GM18861 (cell line): Measurements from ENCODE around the gene TSPAN16.

Source experiments
- ATAC-seq: cut with Tn5 transposase; IDR thresholded peaks from one replicate; pipeline ENCODE4 v1.9.1; 2021; ENCODE audit not compliant: unreplicated experiment

The TSPAN16 gene

GRCh38 chr19:11295665-11296245 is at the start of gene TSPAN16:
TSPAN16 (plus strand) TSS chr19:11296160; CDS start chr19:11296298, 138 bp downstream.
- no peak for ATAC-seq

DNA sequence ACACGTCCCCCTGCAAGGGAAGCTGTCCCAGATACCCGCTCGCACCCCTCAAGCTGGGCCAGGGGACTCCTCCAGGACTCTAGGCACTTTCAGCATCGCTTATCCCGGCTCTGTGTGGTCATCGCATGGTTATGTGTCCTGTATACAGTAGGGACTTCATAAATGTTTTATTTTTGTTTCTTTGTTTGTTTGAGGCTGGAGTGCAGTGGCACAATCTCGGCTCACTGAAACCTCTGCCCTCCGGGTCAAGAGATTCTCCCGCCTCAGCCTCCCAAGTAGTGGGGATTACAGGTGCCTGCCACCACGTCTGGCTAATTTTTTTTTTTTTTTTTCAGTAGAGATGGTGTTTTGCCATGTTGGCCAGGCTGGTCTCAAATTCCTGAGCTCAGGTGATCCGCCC is 49.0 kb upstream of the TSPAN16 start:
- no peak for ATAC-seq

DNA sequence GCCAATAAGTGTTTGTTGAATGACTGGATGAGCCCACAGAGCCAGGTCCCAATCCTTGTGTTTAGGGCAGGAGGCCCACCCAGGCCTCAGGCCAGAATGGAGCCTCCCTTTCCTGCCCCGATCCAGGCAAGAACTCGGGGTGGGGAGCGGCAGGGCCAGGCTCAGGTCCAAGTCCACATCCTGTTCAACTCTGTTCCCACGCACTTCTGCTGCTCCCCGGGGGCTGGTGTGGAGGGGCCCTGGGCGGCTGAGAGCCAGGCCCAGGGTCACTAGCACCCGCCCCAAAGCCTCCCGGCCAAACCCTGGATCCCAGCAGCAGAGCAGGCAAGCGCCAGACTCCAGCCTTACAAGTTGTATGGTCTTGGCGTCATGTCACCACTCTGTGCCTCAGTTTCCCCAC is 48.6 kb upstream of the TSPAN16 start:
- ATAC-seq = no peak

- no peak for ATAC-seq
Measured at GRCh38 chr19:11247934-11248333, 48.0 kb upstream of the TSPAN16 start.

DNA sequence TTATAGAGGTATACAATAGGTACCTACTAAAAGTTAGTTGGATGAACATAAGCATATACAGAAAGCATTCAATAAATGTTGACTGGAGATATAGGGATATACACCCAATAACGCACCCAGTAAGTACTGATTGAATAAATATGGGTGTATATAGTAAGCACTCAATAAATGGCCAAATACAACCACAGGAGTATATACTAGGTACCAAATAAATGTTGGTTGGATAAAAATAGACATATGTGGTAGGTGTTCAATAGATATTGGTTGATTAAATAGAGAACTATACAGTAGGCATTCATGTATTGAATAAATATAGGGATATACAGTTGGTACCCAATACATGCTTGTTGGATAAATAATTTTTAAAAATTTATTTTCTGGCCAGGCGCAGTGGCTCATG is 47.1 kb upstream of the TSPAN16 start:
- no peak for ATAC-seq

- ATAC-seq = no peak
Measured at GRCh38 chr19:11251217-11251616, 44.7 kb upstream of the TSPAN16 start.

DNA sequence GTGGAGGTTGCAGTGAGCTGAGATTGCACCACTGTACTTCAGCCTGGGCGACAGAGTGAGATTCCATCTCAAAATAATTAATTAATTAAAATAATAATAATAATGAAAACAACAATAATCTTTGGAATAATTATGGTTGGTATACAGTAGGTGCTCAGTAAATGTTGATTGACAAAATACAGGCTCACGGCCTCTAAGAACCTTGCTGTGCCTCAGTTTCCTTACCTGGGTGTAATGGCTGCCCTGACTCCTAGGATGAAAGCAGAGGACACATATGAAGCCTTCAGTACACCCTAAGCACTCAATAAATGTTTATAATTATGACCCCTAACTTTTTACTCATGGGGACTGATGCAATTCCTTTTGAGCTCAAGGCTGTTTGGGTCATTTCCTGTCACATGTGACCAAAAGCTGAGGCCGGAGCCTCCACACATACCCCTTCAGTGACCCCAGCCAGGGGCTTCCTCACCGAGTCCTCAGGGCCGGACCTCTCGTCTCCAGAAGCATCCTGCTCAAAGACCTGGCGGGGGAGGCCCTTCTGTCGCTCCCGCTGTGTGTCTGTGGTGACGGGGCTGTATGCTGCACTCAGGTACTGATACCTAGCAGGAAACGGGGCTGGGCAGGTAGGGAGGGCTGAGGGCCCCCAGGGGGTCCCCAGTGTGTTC is 44.2 kb upstream of the TSPAN16 start:
- ATAC-seq = no peak

DNA sequence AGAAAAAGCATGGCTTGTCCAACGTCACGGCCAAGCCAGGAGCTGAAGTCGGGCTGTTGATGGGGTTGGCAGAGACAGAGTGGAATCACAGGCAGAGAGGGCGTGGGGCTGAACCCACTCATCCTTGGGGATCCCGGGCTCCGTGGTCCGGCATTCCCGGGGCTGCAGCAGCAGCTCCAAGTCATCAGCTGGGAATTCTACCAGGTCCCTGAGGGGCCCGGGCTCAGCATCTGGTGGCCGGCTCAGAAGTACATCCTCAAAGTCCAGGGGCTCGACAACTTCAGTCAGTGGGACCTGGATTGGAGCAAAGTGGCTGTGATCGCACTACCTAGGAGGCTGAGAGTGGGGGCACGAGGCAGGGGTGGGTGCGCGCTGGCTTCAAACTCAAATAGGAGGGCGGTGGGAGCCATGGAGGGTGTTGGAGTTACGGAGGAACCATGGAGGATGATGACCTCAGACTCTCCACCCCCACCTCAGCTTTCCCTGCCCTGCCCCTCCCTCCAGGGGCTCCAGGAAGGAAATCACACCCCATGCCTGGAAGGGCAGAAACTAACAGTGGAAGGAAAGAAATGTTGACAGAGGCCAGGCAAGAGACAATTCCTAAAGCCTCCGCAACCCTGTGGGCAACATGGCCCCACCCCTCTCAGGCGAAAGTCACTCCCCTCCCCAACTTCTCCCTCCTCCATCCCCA is 43.1 kb upstream of the TSPAN16 start:
- no peak for ATAC-seq

GRCh38 chr19:11254666-11255065 is 41.3 kb upstream of the TSPAN16 start:
- ATAC-seq = no peak

- no peak for ATAC-seq
Measured at GRCh38 chr19:11256189-11256588, 39.8 kb upstream of the TSPAN16 start.

- no peak for ATAC-seq
Measured at GRCh38 chr19:11257846-11258380, 38.0 kb upstream of the TSPAN16 start.

DNA sequence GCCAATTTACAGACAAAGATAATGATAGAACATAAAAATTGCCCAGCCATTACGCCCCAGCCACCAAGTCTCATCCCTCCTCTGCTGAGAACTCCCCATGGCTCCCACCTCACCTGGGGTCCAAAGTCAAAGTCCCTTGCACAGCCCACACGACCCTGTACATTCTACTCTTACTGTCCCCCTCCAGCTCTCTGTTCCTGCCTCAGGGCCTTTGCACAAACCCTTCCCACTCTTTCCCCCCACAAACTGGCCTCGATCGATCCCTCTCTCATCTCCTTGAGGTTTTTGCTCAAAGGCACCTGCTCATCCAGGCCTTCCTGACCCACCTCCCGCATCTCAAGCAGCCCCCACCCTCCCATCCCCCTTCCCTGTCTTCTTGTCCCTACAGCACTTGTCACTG is 35.0 kb upstream of the TSPAN16 start:
- ATAC-seq = no peak

- ATAC-seq = no peak
Measured at GRCh38 chr19:11261431-11261970, 34.5 kb upstream of the TSPAN16 start.

- ATAC-seq = no peak
Measured at GRCh38 chr19:11261971-11262839, 33.8 kb upstream of the TSPAN16 start, which contains the start of gene DOCK6. DOCK6 (minus strand) TSS chr19:11262524; CDS start chr19:11262440, 84 bp downstream.

DNA sequence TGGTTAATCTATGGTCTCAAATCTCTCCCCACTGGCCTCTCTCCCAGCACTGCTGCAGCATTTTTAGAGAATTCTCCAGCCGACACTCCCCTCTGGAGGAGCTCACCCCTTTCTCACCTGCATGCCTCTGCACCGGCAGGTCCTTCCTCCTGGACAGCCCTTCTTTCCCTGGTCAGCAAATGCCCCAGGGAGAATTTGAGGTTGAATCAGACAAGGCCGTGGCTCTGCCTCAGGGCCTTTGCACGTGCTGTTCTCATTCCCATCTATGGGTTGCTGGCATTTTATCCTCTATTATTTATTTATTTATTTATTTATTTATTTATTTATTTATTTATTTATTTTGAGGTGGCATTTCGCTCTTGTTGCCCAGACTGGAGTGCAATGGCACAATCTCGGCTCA is 32.2 kb upstream of the TSPAN16 start:
- no peak for ATAC-seq

- no peak for ATAC-seq
Measured at GRCh38 chr19:11264452-11265176, 31.3 kb upstream of the TSPAN16 start.

DNA sequence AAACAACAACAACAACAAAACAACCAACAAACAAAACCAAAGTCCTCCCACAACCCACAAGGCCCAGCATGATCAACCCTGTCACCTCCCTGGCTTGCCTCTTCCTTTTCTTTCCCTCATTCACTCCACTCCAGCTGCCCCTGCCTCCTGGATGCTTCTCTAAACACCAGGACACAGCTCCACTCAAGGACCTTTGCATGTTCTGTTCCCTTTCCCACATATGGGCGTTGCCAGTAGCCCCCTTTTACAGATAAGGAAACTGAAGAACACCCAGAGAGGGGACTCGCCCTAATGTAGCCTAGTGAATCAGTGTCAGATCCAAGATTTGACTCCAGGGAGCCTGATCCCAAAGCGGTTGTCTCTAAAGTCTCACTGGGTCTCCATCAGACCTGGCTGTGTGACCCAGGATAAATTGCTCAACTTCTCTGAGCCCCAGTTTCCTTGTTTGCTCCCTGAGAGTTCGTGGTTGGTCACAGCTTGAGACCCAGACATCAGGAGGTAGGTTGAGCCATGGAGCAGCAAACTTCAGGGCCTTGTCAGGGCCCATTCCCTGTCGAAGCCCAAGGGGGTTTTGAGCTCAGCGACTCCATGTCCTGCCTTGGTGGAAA is 30.7 kb upstream of the TSPAN16 start:
- ATAC-seq = no peak

GRCh38 chr19:11265785-11266236 is 30.1 kb upstream of the TSPAN16 start:
- no peak for ATAC-seq

- ATAC-seq = no peak
Measured at GRCh38 chr19:11267316-11268085, 28.5 kb upstream of the TSPAN16 start.
